H1 (cell line): Measurements from ENCODE around the gene CRABP2. TPM values are rescaled to one million over a fixed set of nuclear protein-coding genes. Genes with fewer than 3 reads are reported as not detected.

Experiments used
- CEBPB ChIP-seq: IDR thresholded peaks from 2 replicates; pipeline ENCODE4 v1.6.1; 2012; ENCODE audit warnings: low read depth, low read length
- CTCF ChIP-seq, 3 experiments: IDR thresholded peaks; 1 replicate in 2 of 3; 2 replicates in 1 of 3; pipeline versions ENCODE4 v1.5.1 to v1.6.1; 2011; ENCODE audit warnings: low read length in 3 of 3, mild to moderate bottlenecking in 3 of 3, inconsistent platforms in 2 of 3, low read depth in 1 of 3, moderate library complexity in 1 of 3; ENCODE audit not compliant: insufficient read depth in 1 of 3; ENCODE audit errors: control extremely low read depth in 1 of 3
- POU5F1 ChIP-seq: IDR thresholded peaks from 2 replicates; pipeline ENCODE4 v1.6.1; 2011; ENCODE audit warnings: low read depth, mild to moderate bottlenecking, low read length, moderate library complexity
- SUZ12 ChIP-seq: fragments of 200-600 bp; sonication (generic); IDR thresholded peaks from 2 replicates; pipeline ENCODE4 v1.6.1; 2012; ENCODE audit warnings: mild to moderate bottlenecking, inconsistent platforms, low read length, moderate library complexity, mixed read lengths
- TBP ChIP-seq: IDR thresholded peaks from 2 replicates; pipeline ENCODE4 v1.6.1; 2011; ENCODE audit warnings: low read depth, low read length, improper control_type of control experiment
- TCF12 ChIP-seq: IDR thresholded peaks from 2 replicates; pipeline ENCODE4 v1.6.1; 2011; ENCODE audit warnings: low read depth, mild to moderate bottlenecking, low read length
- polyA plus RNA-seq, 7 experiments: library from polyadenylated mRNA; depleted of rRNA in 3 of 7; stranded (reverse) in 5 of 7; unstranded in 2 of 7; fragments of >200 nt in 5 of 7; fragments of 200-250 nt in 2 of 7; gene quantifications; 1 replicate in 5 of 7; 2 replicates in 1 of 7; 4 replicates in 1 of 7; pipeline versions ENCODE4 v1.2.1 to v1.2.3, GENCODE V29; 2011 to 2013; ENCODE audit warnings: missing spikeins in 2 of 7, mixed read lengths in 2 of 7
- total RNA-seq: library from RNA; stranded (reverse); fragmentation: NEBNext Ultra II Directional; extraction: Animal tissue kit (Norgen Biotek cat#: 25700); gene quantifications from 2 replicates; pipeline ENCODE4 v1.2.1, GENCODE V29; 2021

Gene CRABP2
- total and polyA plus RNA-seq, 2 of the 8 experiments (the other 6 are each of a cell fraction or from before 2014, with no cell fraction given) = 69.2 to 119 TPM

GRCh38 chr1:156680056-156680455 is 25.3 kb downstream of the CRABP2 start (continued):
- TF ChIP-seq SUZ12 = no peak
- TF ChIP-seq POU5F1 = no peak
- no peak for TF ChIP-seq TCF12
- no peak for TF ChIP-seq TBP
- no peak for TF ChIP-seq CEBPB
- no peak for TF ChIP-seq CTCF (IDR thresholded peaks at IDR 0.05; ENCODE audit: control extremely low read depth in 1 of 3, insufficient read depth in 1 of 3, low read depth in 1 of 3, low read length in 3 of 3)
